H1 (cell line): ENCODE results near the gene KLRK1. TPM values are rescaled to one million over a fixed set of nuclear protein-coding genes. Genes with fewer than 3 reads are reported as not detected.
"Not testable (repeated sequence)": the region's sequence is repeated elsewhere in the genome, so short reads cannot be mapped to it uniquely, and the experiment has no call there.

ENCODE experiments used
- CTCF ChIA-PET: fragments of 300-600 bp; sonication (Branson Sonifier 250); formaldehyde crosslinking; loops from one replicate; lab custom pipeline; 2021; ENCODE audit not compliant: partially characterized antibody; lab: Charles Lee
- POLR2A ChIA-PET: fragments of 300-600 bp; sonication (Branson Sonifier 250); formaldehyde crosslinking; loops from one replicate; lab custom pipeline; 2021; ENCODE audit warnings: inconsistent platforms; ENCODE audit not compliant: partially characterized antibody; lab: Charles Lee
- DNase-seq, 2 experiments: peaks; one replicate each; pipeline versions ENCODE4 v3.0.0 to v3.0.0-alpha.2; 2010 to 2022; ENCODE audit warnings: low spot score in 2 of 2, low read depth in 1 of 2, mixed read lengths in 1 of 2
- FAIRE-seq: peaks from 2 replicates; lab custom pipeline; 2011; peaks lifted over from hg19 to GRCh38; lab: Jason Lieb, UNC
- H2AFZ ChIP-seq: 2 replicates; pipeline ENCODE4 v1.8.1; 2012; ENCODE audit warnings: low read length, inconsistent platforms
- H2AK5ac ChIP-seq: 2 replicates; pipeline ENCODE4 v1.6.1; 2013; ENCODE audit warnings: low read depth, low read length
- H2BK120ac ChIP-seq: replicated peaks from 2 replicates; pipeline ENCODE3; 2013; ENCODE audit warnings: low read depth, low read length, inconsistent platforms
- H2BK12ac ChIP-seq: 2 replicates; pipeline ENCODE4 v1.6.1; 2013; ENCODE audit warnings: low read depth, low read length
- H2BK15ac ChIP-seq: 2 replicates; pipeline ENCODE4 v1.6.1; 2013; ENCODE audit warnings: low read length
- H2BK20ac ChIP-seq: 2 replicates; pipeline ENCODE4 v1.6.1; 2013; ENCODE audit warnings: low read length
- H2BK5ac ChIP-seq: 2 replicates; pipeline ENCODE4 v1.6.1; 2013; ENCODE audit warnings: low read depth, low read length
- H3K14ac ChIP-seq: 2 replicates; pipeline ENCODE4 v1.6.1; 2013; ENCODE audit warnings: inconsistent platforms; ENCODE audit not compliant: insufficient read length
- H3K18ac ChIP-seq: 2 replicates; pipeline ENCODE4 v1.6.1; 2013; ENCODE audit warnings: low read length; ENCODE audit errors: extremely low read depth
- H3K23ac ChIP-seq: 2 replicates; pipeline ENCODE4 v1.6.1; 2013; ENCODE audit warnings: inconsistent platforms; ENCODE audit not compliant: insufficient read length
- H3K23me2 ChIP-seq: 2 replicates; pipeline ENCODE4 v1.6.1; 2013; ENCODE audit warnings: low read depth, low read length
- H3K27ac ChIP-seq: 2 replicates; pipeline ENCODE4 v1.6.1; 2011; ENCODE audit warnings: low read depth, low read length, inconsistent platforms
- H3K27me3 ChIP-seq, 4 experiments: replicated peaks in 1 of 4; 1 replicate in 1 of 4; 2 replicates in 3 of 4; pipeline versions ENCODE4 v1.6.1 to v1.8.1; 2011 to 2013; ENCODE audit warnings: low read length in 3 of 4, mild to moderate bottlenecking in 3 of 4, inconsistent platforms in 2 of 4, mixed read lengths in 2 of 4, moderate library complexity in 1 of 4; ENCODE audit not compliant: control insufficient read depth in 3 of 4, insufficient read depth in 3 of 4; ENCODE audit errors: extremely low read depth in 1 of 4
- H3K36me3 ChIP-seq, 4 experiments: 2 replicates each; pipeline versions ENCODE4 v1.6.1 to v1.8.1; 2011 to 2013; ENCODE audit warnings: mild to moderate bottlenecking in 4 of 4, low read length in 3 of 4, moderate library complexity in 2 of 4, control low read depth in 1 of 4, inconsistent platforms in 1 of 4; ENCODE audit not compliant: insufficient read depth in 4 of 4, control insufficient read depth in 2 of 4
- H3K4ac ChIP-seq: replicated peaks from 2 replicates; pipeline ENCODE3; 2013; ENCODE audit warnings: low read length, low read depth, mixed read lengths, inconsistent platforms; ENCODE audit not compliant: insufficient read length
- H3K4me1 ChIP-seq, 4 experiments: replicated peaks in 1 of 4; 1 replicate in 1 of 4; 2 replicates in 3 of 4; pipeline versions ENCODE4 v1.6.1 to v1.8.1; 2011 to 2013; ENCODE audit warnings: low read length in 3 of 4, inconsistent platforms in 2 of 4, mixed read lengths in 1 of 4; ENCODE audit not compliant: insufficient read depth in 4 of 4, control insufficient read depth in 3 of 4
- H3K4me2 ChIP-seq, 2 experiments: 2 replicates each; pipeline versions ENCODE4 v1.6.1 to v1.8.1; 2011 to 2013; ENCODE audit warnings: low read depth in 2 of 2, low read length in 2 of 2, control low read depth in 1 of 2, inconsistent platforms in 1 of 2, mild to moderate bottlenecking in 1 of 2; ENCODE audit not compliant: insufficient read depth in 1 of 2
- H3K4me3 ChIP-seq, 4 experiments: fragments of 200-600, 300-600 bp in 1 of 4; sonication (generic), shearing (Covaris generic), sonication (Bioruptor Twin) in 1 of 4; 2 replicates each; pipeline versions ENCODE4 v1.5.1 to v1.8.1; 2011 to 2016; ENCODE audit warnings: low read length in 4 of 4, low read depth in 3 of 4, control low read depth in 2 of 4, inconsistent platforms in 2 of 4, mild to moderate bottlenecking in 2 of 4, mixed read lengths in 1 of 4, moderate library complexity in 1 of 4; ENCODE audit not compliant: insufficient read depth in 2 of 4; ENCODE audit errors: extremely low read depth in 1 of 4
- H3K56ac ChIP-seq: replicated peaks from 2 replicates; pipeline ENCODE3; 2013; ENCODE audit warnings: low read depth, mild to moderate bottlenecking, mixed read lengths, low read length, inconsistent platforms; ENCODE audit not compliant: insufficient read length
- H3K79me1 ChIP-seq: 2 replicates; pipeline ENCODE4 v1.6.1; 2013; ENCODE audit warnings: low read depth, low read length, control low read depth
- H3K79me2 ChIP-seq, 2 experiments: 2 replicates each; pipeline versions ENCODE4 v1.6.1 to v1.8.1; 2012 to 2013; ENCODE audit warnings: low read length in 2 of 2, mild to moderate bottlenecking in 2 of 2, inconsistent platforms in 1 of 2; ENCODE audit not compliant: insufficient read depth in 2 of 2, control insufficient read depth in 1 of 2
- H3K9ac ChIP-seq, 4 experiments: replicated peaks in 1 of 4; 1 replicate in 1 of 4; 2 replicates in 3 of 4; pipeline versions ENCODE4 v1.6.1 to v1.8.1; 2011 to 2013; ENCODE audit warnings: low read depth in 3 of 4, low read length in 3 of 4, control low read depth in 2 of 4, mild to moderate bottlenecking in 2 of 4, moderate library complexity in 2 of 4, inconsistent platforms in 1 of 4; ENCODE audit errors: extremely low read depth in 1 of 4
- H3K9me3 ChIP-seq, 2 experiments: 2 replicates each; pipeline versions ENCODE4 v1.6.1 to v1.8.1; 2012 to 2013; ENCODE audit warnings: mild to moderate bottlenecking in 2 of 2, moderate library complexity in 2 of 2, control low read depth in 1 of 2, inconsistent platforms in 1 of 2, low read depth in 1 of 2, low read length in 1 of 2, mixed read lengths in 1 of 2; ENCODE audit not compliant: insufficient read depth in 2 of 2
- H4K20me1 ChIP-seq, 2 experiments: replicated peaks in 1 of 2; 2 replicates each; pipeline versions ENCODE3 to v1.8.1; 2011 to 2013; ENCODE audit warnings: inconsistent platforms in 2 of 2, low read length in 2 of 2, mild to moderate bottlenecking in 1 of 2; ENCODE audit not compliant: insufficient read depth in 2 of 2, control insufficient read depth in 1 of 2
- H4K5ac ChIP-seq: 2 replicates; pipeline ENCODE4 v1.6.1; 2013; ENCODE audit warnings: low read length, low read depth, mixed read lengths, inconsistent platforms; ENCODE audit not compliant: insufficient read length
- H4K8ac ChIP-seq: 2 replicates; pipeline ENCODE4 v1.8.0; 2013; ENCODE audit warnings: mild to moderate bottlenecking, moderate library complexity, low read length, inconsistent platforms; ENCODE audit not compliant: insufficient read depth; ENCODE audit errors: extremely low read depth
- H4K91ac ChIP-seq: replicated peaks from 2 replicates; pipeline ENCODE3; 2013; ENCODE audit warnings: low read length, mixed read lengths, inconsistent platforms; ENCODE audit not compliant: insufficient read length
- ATF2 ChIP-seq: IDR thresholded peaks from 2 replicates; pipeline ENCODE4 v1.6.1; 2012; ENCODE audit warnings: low read length, inconsistent platforms
- CHD1 ChIP-seq: IDR thresholded peaks from 2 replicates; pipeline ENCODE4 v1.6.1; 2012; ENCODE audit warnings: low read depth, low read length, improper control_type of control experiment
- SP2 ChIP-seq: IDR thresholded peaks from 2 replicates; pipeline ENCODE4 v1.6.1; 2012; ENCODE audit warnings: mild to moderate bottlenecking, low read length, inconsistent platforms
- USF2 ChIP-seq: IDR thresholded peaks from 2 replicates; pipeline ENCODE4 v1.6.1; 2011; ENCODE audit warnings: low read length, improper control_type of control experiment
- WGBS, 2 experiments: shearing (Covaris generic) in 1 of 2; methylation state at CpG; one replicate each; pipeline versions ENCODE4 v1.1.6 to v1.1.7; 2013 to 2015; ENCODE audit warnings: low lambda C conversion rate in 2 of 2, mixed read lengths in 2 of 2, inconsistent platforms in 1 of 2, low coverage in 1 of 2, missing lambda C conversion rate in 1 of 2; ENCODE audit not compliant: insufficient replicate concordance in 2 of 2, insufficient coverage in 1 of 2, insufficient read length in 1 of 2; ENCODE audit errors: extremely low coverage in 1 of 2, missing lambda C conversion rate in 1 of 2; 5-methylcytosine and 5-hydroxymethylcytosine counted together
- polyA plus RNA-seq, 7 experiments: library from polyadenylated mRNA; depleted of rRNA in 3 of 7; stranded (reverse) in 5 of 7; unstranded in 2 of 7; fragments of >200 nt in 5 of 7; fragments of 200-250 nt in 2 of 7; gene quantifications; 1 replicate in 5 of 7; 2 replicates in 1 of 7; 4 replicates in 1 of 7; pipeline versions ENCODE4 v1.2.1 to v1.2.3, GENCODE V29; 2011 to 2013; ENCODE audit warnings: missing spikeins in 2 of 7, mixed read lengths in 2 of 7
- total RNA-seq: library from RNA; stranded (reverse); fragmentation: NEBNext Ultra II Directional; extraction: Animal tissue kit (Norgen Biotek cat#: 25700); gene quantifications from 2 replicates; pipeline ENCODE4 v1.2.1, GENCODE V29; 2021

KLRK1 gene
- total and polyA plus RNA-seq, 2 of the 8 experiments (the other 6 are each of a cell fraction or from before 2014, with no cell fraction given): not detected

- TF ChIP-seq ATF2 (no peak), CHD1 (no peak), SP2 (no peak), USF2 (no peak)
Observed at GRCh38 chr12:10389904-10390303, at the start of gene KLRK1 (continued).

GRCh38 chr12:10437601-10438000 is 47.8 kb upstream of the KLRK1 start:
- H3K4me2 ChIP-seq, H3K79me1 ChIP-seq, H3K4ac ChIP-seq, H3K79me2 ChIP-seq, DNase-seq, H3K23me2 ChIP-seq, POLR2A ChIA-PET, H3K27me3 ChIP-seq, H4K8ac ChIP-seq, H3K4me3 ChIP-seq, H2AFZ ChIP-seq, H3K9ac ChIP-seq, H3K9me3 ChIP-seq, H4K5ac ChIP-seq, H3K4me1 ChIP-seq, H2BK15ac ChIP-seq, H2BK5ac ChIP-seq, H2AK5ac ChIP-seq, H2BK20ac ChIP-seq, H2BK120ac ChIP-seq, CTCF ChIA-PET, H4K91ac ChIP-seq, H2BK12ac ChIP-seq, H3K27ac ChIP-seq, H3K56ac ChIP-seq, H3K18ac ChIP-seq, H3K23ac ChIP-seq, H4K20me1 ChIP-seq, H3K14ac ChIP-seq, H3K36me3 ChIP-seq: not testable (repeated sequence)
- peak; percentile 28 for FAIRE-seq
- no CpG with 5 or more reads among the region's 2 CpGs for WGBS, 2 experiments
